Lower leg skin (tissue), 4 donors: ENCODE data around the gene FUT1. TPM values are rescaled to one million over a fixed set of nuclear protein-coding genes. Genes with fewer than 3 reads are reported as not detected.

Source experiments
- DNase-seq, 2 donors: peaks; one replicate each; pipeline ENCODE4 v3.0.0-alpha.2; 2019; ENCODE audit warnings: low spot score in 2 of 2
- H3K4me3 ChIP-seq: fragments of 200-600 bp; sonication (generic); 2 replicates; pipeline ENCODE4 v1.5.1; 2017; ENCODE audit warnings: mild to moderate bottlenecking, low read depth; ENCODE audit not compliant: poor library complexity, severe bottlenecking
- POLR2A ChIP-seq, 2 donors: fragments of 450-650 bp; IDR thresholded peaks; one replicate each; pipeline ENCODE4 v1.6.1; 2016 to 2017; ENCODE audit warnings: antibody characterized with exemption in 2 of 2, mild to moderate bottlenecking in 1 of 2, moderate library complexity in 1 of 2
- WGBS, 2 donors: methylation state at CpG; one replicate each; pipeline ENCODE4 v1.1.5; 2018; 5-methylcytosine and 5-hydroxymethylcytosine counted together
- intact Hi-C: fragments of 100-400 bp; cut with DNase I; formaldehyde crosslinking; loops from one replicate; pipeline ENCODE4 v1.15.0; 2023; ENCODE audit warnings: low total_unique reads
- total RNA-seq, 4 donors: library from RNA; depleted of rRNA; stranded (reverse); fragments of >200 nt; gene quantifications; one replicate each; pipeline ENCODE4 v1.1.0, GENCODE V29; 2016
- TF ChIP-seq, protein P1 (sequence below), 3 donors: fragments of 450-650 bp; IDR thresholded peaks; one replicate each; pipeline ENCODE4 v1.5.1; 2016; ENCODE audit warnings: antibody characterized with exemption in 3 of 3, mild to moderate bottlenecking in 3 of 3, moderate library complexity in 2 of 3

The FUT1 gene
- total RNA-seq, 4 donors from 2014 or later = 1.7 to 4.9 (median 3.5) TPM

- DNase-seq = no peak
- 83 to 90% methylated on average over 8 of the region's 8 CpGs for WGBS, 2 donors
- intact Hi-C loops = no loop called here
- no peak overlapping the region for H3K4me3 ChIP-seq
- TF ChIP-seq, protein P1, sequence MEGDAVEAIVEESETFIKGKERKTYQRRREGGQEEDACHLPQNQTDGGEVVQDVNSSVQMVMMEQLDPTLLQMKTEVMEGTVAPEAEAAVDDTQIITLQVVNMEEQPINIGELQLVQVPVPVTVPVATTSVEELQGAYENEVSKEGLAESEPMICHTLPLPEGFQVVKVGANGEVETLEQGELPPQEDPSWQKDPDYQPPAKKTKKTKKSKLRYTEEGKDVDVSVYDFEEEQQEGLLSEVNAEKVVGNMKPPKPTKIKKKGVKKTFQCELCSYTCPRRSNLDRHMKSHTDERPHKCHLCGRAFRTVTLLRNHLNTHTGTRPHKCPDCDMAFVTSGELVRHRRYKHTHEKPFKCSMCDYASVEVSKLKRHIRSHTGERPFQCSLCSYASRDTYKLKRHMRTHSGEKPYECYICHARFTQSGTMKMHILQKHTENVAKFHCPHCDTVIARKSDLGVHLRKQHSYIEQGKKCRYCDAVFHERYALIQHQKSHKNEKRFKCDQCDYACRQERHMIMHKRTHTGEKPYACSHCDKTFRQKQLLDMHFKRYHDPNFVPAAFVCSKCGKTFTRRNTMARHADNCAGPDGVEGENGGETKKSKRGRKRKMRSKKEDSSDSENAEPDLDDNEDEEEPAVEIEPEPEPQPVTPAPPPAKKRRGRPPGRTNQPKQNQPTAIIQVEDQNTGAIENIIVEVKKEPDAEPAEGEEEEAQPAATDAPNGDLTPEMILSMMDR (IDR thresholded peaks at IDR 0.05) = no peak
- TF ChIP-seq POLR2A (IDR thresholded peaks at IDR 0.05) = no peak
Measured at GRCh38 chr19:48746110-48746509, 6.3 kb downstream of the FUT1 start.

- intact Hi-C loops = no loop called here
- TF ChIP-seq POLR2A (IDR thresholded peaks at IDR 0.05) = no peak
- TF ChIP-seq, protein P1 (IDR thresholded peaks at IDR 0.05) = no peak
- H3K4me3 ChIP-seq = no peak overlapping the region
- no peak for DNase-seq
- WGBS, 2 donors = 42 to 44% methylated on average over 33 of the region's 33 CpGs
Measured at GRCh38 chr19:48745208-48745995, 7.0 kb downstream of the FUT1 start.

DNA sequence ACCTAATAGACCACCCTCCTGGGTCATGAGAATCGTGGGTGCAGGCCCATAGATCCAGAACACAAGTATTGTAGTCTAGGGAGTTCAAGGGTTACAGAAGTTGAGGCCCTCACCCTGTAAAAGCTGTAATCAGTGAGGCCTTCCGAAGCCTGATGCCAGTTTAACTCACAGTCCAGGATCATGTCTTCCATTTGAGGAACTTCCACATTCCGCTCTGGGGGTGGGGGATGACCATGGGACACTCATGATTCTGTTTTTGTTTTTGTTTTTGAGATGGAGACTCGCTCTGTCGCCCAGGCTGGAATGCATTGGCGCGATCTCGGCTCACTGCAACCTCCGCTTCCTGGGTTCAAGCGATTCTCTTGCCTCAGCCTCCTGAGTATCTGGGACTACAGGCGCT is 10.3 kb downstream of the FUT1 start:
- intact Hi-C loops = no loop called here
- no peak overlapping the region for H3K4me3 ChIP-seq
- TF ChIP-seq, protein P1 (IDR thresholded peaks at IDR 0.05) = no peak
- no peak for TF ChIP-seq POLR2A (IDR thresholded peaks at IDR 0.05)
- 84 to 89% methylated on average over 11 of the region's 11 CpGs for WGBS, 2 donors
- no peak for DNase-seq

GRCh38 chr19:48741129-48741999 is 11.1 kb downstream of the FUT1 start:
- TF ChIP-seq, protein P1 (IDR thresholded peaks at IDR 0.05) = no peak
- TF ChIP-seq POLR2A (IDR thresholded peaks at IDR 0.05) = no peak
- intact Hi-C loops = no loop called here
- peak in 1 of 2 donors; percentile 92 for DNase-seq
- 29 to 33% methylated on average over 32 to 34 of the region's 35 CpGs for WGBS, 2 donors
- no peak overlapping the region for H3K4me3 ChIP-seq

DNA sequence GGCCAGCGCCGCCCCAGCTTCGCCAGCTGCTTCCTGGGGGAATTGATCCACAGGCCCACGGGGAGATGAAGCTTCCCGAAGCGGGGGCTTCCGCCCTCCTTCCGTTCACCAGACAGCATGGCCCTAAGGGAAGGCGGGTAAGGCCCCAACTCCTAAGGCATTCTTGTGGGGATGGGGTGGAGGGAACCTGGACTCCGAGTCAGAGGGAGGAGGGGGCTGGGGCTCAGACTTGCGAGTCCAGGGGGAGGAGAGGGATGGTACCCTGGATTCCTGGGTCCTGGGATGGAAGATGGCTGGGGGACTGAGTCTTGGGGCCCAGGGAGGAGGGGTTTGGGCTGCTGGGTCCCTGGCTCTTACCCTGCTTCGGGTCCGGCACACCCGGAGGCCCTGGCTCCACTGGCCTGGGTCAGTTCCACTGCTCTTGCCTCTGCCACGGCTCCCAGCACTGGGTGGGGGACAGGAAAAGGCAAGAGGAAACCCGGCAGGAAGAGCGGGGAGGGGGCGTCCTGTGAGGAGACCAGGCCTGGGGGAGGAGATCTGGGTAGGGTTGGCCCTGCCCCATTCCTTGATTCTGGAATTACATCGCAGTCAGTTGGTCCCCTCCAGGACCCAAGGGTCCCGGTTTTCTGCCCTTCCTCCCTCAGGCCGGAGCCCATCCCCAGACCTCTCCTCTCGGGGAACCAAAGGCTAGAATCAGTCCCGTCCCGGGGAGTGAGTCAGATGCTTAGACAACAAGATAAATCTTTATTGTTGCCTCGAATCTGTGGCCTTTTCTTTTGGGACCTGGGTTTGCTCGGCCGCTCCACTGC is 12.1 kb downstream of the FUT1 start, which contains the start of gene RASIP1:
RASIP1 (minus strand) TSS at position 447 of the 809 bp plus-strand sequence; CDS start at position 119, 328 bp downstream.
- WGBS, 2 donors = 49 to 61% methylated on average over 26 to 27 of the region's 27 CpGs
- peak within 1 kb of the TSS; percentile 45 for H3K4me3 ChIP-seq
- intact Hi-C loops = no loop called here
- no peak for DNase-seq
- TF ChIP-seq, protein P1 (IDR thresholded peaks at IDR 0.05) = no peak
- no peak for TF ChIP-seq POLR2A (IDR thresholded peaks at IDR 0.05)
